Activated CD4-positive, alpha-beta memory T cell treated with anti-CD3 and anti-CD28 coated beads for 36 hours (primary cell): Measurements from ENCODE around the gene CA5A. TPM values are rescaled to one million over a fixed set of nuclear protein-coding genes. Genes with fewer than 3 reads are reported as not detected.
"Not testable (repeated sequence)": the region's sequence is repeated elsewhere in the genome, so short reads cannot be mapped to it uniquely, and the experiment has no call there.

Source experiments
- CTCF ChIA-PET: fragments of 350-600 bp; sonication (Branson Sonifier 250); formaldehyde crosslinking; loops from one replicate; lab custom pipeline; 2021; ENCODE audit warnings: antibody characterized with exemption, inconsistent platforms; lab: Charles Lee
- POLR2A ChIA-PET: fragments of 350-600 bp; sonication (Branson Sonifier 250); formaldehyde crosslinking; loops from one replicate; lab custom pipeline; 2021; ENCODE audit warnings: antibody characterized with exemption; lab: Charles Lee
- DNase-seq: peaks from one replicate; pipeline ENCODE4 v3.0.0-alpha.2; 2020
- H3K27ac Mint-ChIP-seq: one replicate; pipeline ENCODE4 v1.8.0; 2021; ENCODE audit warnings: mixed read lengths
- H3K27me3 Mint-ChIP-seq: one replicate; pipeline ENCODE4 v1.8.0; 2021; ENCODE audit warnings: mixed read lengths
- H3K36me3 Mint-ChIP-seq: one replicate; pipeline ENCODE4 v1.8.0; 2021; ENCODE audit warnings: mixed read lengths
- H3K4me1 Mint-ChIP-seq: one replicate; pipeline ENCODE4 v1.8.0; 2021; ENCODE audit warnings: low read depth, mixed read lengths
- H3K4me3 Mint-ChIP-seq: one replicate; pipeline ENCODE4 v1.8.0; 2021; ENCODE audit warnings: mild to moderate bottlenecking, mixed read lengths
- H3K9me3 Mint-ChIP-seq: one replicate; pipeline ENCODE4 v1.8.0; 2021; ENCODE audit warnings: mixed read lengths
- intact Hi-C: fragments of 100-400 bp; cut with micrococcal nuclease; formaldehyde crosslinking; loops from one replicate; pipeline ENCODE4 v1.15.1; 2023
- total RNA-seq, 2 experiments: library from RNA; stranded (reverse); gene quantifications; one replicate each; pipeline ENCODE4 v1.2.3, GENCODE V29; 2021

CA5A gene
- total RNA-seq, 2 experiments from 2014 or later, result not detected

- CTCF ChIA-PET, result interaction anchor here (0.7 to 5.4 kb wide), 8 partner anchors 9 to 194 kb away, joined by 3 to 56 read pairs (median 8); no protein-coding TSS in a partner anchor
- H3K4me3 Mint-ChIP-seq, result peak overlapping the region; percentile 73
- not testable (repeated sequence) for DNase-seq, H3K27me3 Mint-ChIP-seq, H3K9me3 Mint-ChIP-seq, H3K36me3 Mint-ChIP-seq
- intact Hi-C loops, result loop anchor here (2.0 kb wide), 1 partner anchor 60 kb away; no protein-coding TSS in a partner anchor
- peaks cover 51% of the 10 kb centered on the region for H3K4me1 Mint-ChIP-seq
- peak overlapping the region; percentile 99 for H3K27ac Mint-ChIP-seq
- POLR2A ChIA-PET, result interaction anchor here (1.5 to 5.7 kb wide), 4 partner anchors 22 to 128 kb away, joined by 3 to 103 read pairs (median 50); partner anchors contain the start of gene SLC7A5
Measured at GRCh38 chr16:87896924-87897520, 39.3 kb downstream of the CA5A start.

- H3K27me3 Mint-ChIP-seq, H3K9me3 Mint-ChIP-seq, H3K36me3 Mint-ChIP-seq: not testable (repeated sequence)
- ChIA-PET POLR2A (interaction anchor here (1.0 to 5.7 kb wide), 5 partner anchors 21 to 695 kb away, joined by 3 to 103 read pairs (median 36); partner anchors contain the start of genes BANP and SLC7A5), CTCF (interaction anchor here (0.9 to 5.4 kb wide), 12 partner anchors 9 to 116 kb away, joined by 3 to 56 read pairs (median 8); partner anchors contain the start of gene SLC7A5)
- Mint-ChIP-seq H3K27ac (peak overlapping the region; percentile 99), H3K4me1 (peaks cover 51% of the 10 kb centered on the region), H3K4me3 (peak overlapping the region; percentile 73)
- intact Hi-C loops, result loop anchor here (2.0 kb wide), 1 partner anchor 60 kb away; no protein-coding TSS in a partner anchor
- peak; percentile 49 for DNase-seq
Measured at GRCh38 chr16:87896176-87896890, 40.0 kb downstream of the CA5A start.

GRCh38 chr16:87895641-87896141 is 40.6 kb downstream of the CA5A start:
- Mint-ChIP-seq H3K36me3 (no peaks in the 10 kb centered on the region), H3K4me1 (peaks cover 51% of the 10 kb centered on the region), H3K9me3 (no peaks in the 10 kb centered on the region), H3K4me3 (peak overlapping the region; percentile 58), H3K27ac (peak overlapping the region; percentile 99), H3K27me3 (no peaks in the 10 kb centered on the region)
- ChIA-PET POLR2A (interaction anchor here (1.0 to 5.7 kb wide), 5 partner anchors 21 to 696 kb away, joined by 3 to 103 read pairs (median 36); partner anchors contain the start of genes BANP and SLC7A5), CTCF (interaction anchor here (0.7 to 5.4 kb wide), 10 partner anchors 12 to 127 kb away, joined by 3 to 56 read pairs (median 8); partner anchors contain the start of gene SLC7A5)
- DNase-seq, result peak; percentile 96
- intact Hi-C loops, result loop anchor here (1.0 to 2.0 kb wide), 6 partner anchors 14 to 118 kb away; partner anchors contain the start of gene BANP

- H3K27me3 Mint-ChIP-seq, H3K36me3 Mint-ChIP-seq, DNase-seq, H3K27ac Mint-ChIP-seq, H3K4me3 Mint-ChIP-seq, H3K9me3 Mint-ChIP-seq: not testable (repeated sequence)
- ChIA-PET CTCF (interaction anchor here (1.1 kb wide), 1 partner anchor 23 kb away, joined by 3 read pairs; no protein-coding TSS in a partner anchor), POLR2A (interaction anchor here (0.6 to 5.7 kb wide), 3 partner anchors 19 to 129 kb away, joined by 3 to 103 read pairs (median 65); partner anchors contain the start of gene SLC7A5)
- intact Hi-C loops, result loop anchor here (2.0 kb wide), 1 partner anchor 57 kb away; the partner anchor contains the start of gene BANP
- peaks cover 56% of the 10 kb centered on the region for H3K4me1 Mint-ChIP-seq
Measured at GRCh38 chr16:87894005-87894404, 42.3 kb downstream of the CA5A start.

GRCh38 chr16:87891764-87892163 is 44.6 kb downstream of the CA5A start:
- Mint-ChIP-seq H3K36me3 (peaks cover 1% of the 10 kb centered on the region), H3K27ac (no peak overlapping the region), H3K27me3 (no peaks in the 10 kb centered on the region), H3K4me1 (peaks cover 35% of the 10 kb centered on the region), H3K4me3 (no peak overlapping the region), H3K9me3 (peaks cover 8% of the 10 kb centered on the region)
- no peak for DNase-seq
- intact Hi-C loops, result no loop called here
- ChIA-PET POLR2A (no interaction called here), CTCF (interaction anchor here (0.9 to 1.2 kb wide), 2 partner anchors 17 to 113 kb away, joined by 3 to 5 read pairs; no protein-coding TSS in a partner anchor)

- H3K9me3 Mint-ChIP-seq, H3K27ac Mint-ChIP-seq, H3K27me3 Mint-ChIP-seq, intact Hi-C loops, H3K36me3 Mint-ChIP-seq, POLR2A ChIA-PET, H3K4me3 Mint-ChIP-seq: not testable (repeated sequence)
- CTCF ChIA-PET, result interaction anchor here (1.2 kb wide), 1 partner anchor 18 kb away, joined by 3 read pairs; no protein-coding TSS in a partner anchor
- DNase-seq, result peak; percentile 80
- peaks cover 17% of the 10 kb centered on the region for H3K4me1 Mint-ChIP-seq
Measured at GRCh38 chr16:87889762-87890161, 46.6 kb downstream of the CA5A start.

- intact Hi-C loops, POLR2A ChIA-PET, H3K9me3 Mint-ChIP-seq: not testable (repeated sequence)
Measured at GRCh38 chr16:87888346-87888745, 48.0 kb downstream of the CA5A start.

GRCh38 chr16:87887931-87888330 is 48.4 kb downstream of the CA5A start:
- CTCF ChIA-PET, H3K27ac Mint-ChIP-seq: not testable (repeated sequence)

More at GRCh38 chr16:87888346-87888745, 48.0 kb downstream of the CA5A start:
- DNase-seq, H3K4me3 Mint-ChIP-seq, H3K27ac Mint-ChIP-seq, H3K4me1 Mint-ChIP-seq, H3K27me3 Mint-ChIP-seq, H3K36me3 Mint-ChIP-seq: not testable (repeated sequence)
- CTCF ChIA-PET, result interaction anchor here (1.2 kb wide), 1 partner anchor 17 kb away, joined by 3 read pairs; no protein-coding TSS in a partner anchor

GRCh38 chr16:87885371-87885967 is 50.9 kb downstream of the CA5A start:
- H3K9me3 Mint-ChIP-seq, CTCF ChIA-PET, H3K4me3 Mint-ChIP-seq, H3K36me3 Mint-ChIP-seq, H3K27me3 Mint-ChIP-seq, DNase-seq, H3K27ac Mint-ChIP-seq, POLR2A ChIA-PET, intact Hi-C loops, H3K4me1 Mint-ChIP-seq: not testable (repeated sequence)

More at GRCh38 chr16:87887931-87888330, 48.4 kb downstream of the CA5A start:
- intact Hi-C loops, H3K4me1 Mint-ChIP-seq, H3K27me3 Mint-ChIP-seq, H3K36me3 Mint-ChIP-seq, H3K4me3 Mint-ChIP-seq, POLR2A ChIA-PET, H3K9me3 Mint-ChIP-seq, DNase-seq: not testable (repeated sequence)

GRCh38 chr16:87882436-87883019 is 53.8 kb downstream of the CA5A start:
- DNase-seq, result no peak
- ChIA-PET CTCF (no interaction called here), POLR2A (no interaction called here)
- intact Hi-C loops, result no loop called here
- no peak overlapping the region for H3K27ac Mint-ChIP-seq
- no peak overlapping the region for H3K4me3 Mint-ChIP-seq
- H3K4me1 Mint-ChIP-seq, result peaks cover 12% of the 10 kb centered on the region
- peaks cover 2% of the 10 kb centered on the region for H3K27me3 Mint-ChIP-seq
- H3K9me3 Mint-ChIP-seq, result peaks cover 8% of the 10 kb centered on the region
- H3K36me3 Mint-ChIP-seq, result no peaks in the 10 kb centered on the region
